LoVo (cell line): ENCODE results near the gene XBP1.
A peak's percentile ranks its signal among the peaks of the same experiment; 100 is the strongest.
"Not testable (repeated sequence)": the region's sequence is repeated elsewhere in the genome, so short reads cannot be mapped to it uniquely, and the experiment has no call there.

Experiments
- DNase-seq: peaks from one replicate; pipeline ENCODE4 v3.0.0-alpha.2; 2016; ENCODE audit warnings: low spot score

The XBP1 gene

DNA sequence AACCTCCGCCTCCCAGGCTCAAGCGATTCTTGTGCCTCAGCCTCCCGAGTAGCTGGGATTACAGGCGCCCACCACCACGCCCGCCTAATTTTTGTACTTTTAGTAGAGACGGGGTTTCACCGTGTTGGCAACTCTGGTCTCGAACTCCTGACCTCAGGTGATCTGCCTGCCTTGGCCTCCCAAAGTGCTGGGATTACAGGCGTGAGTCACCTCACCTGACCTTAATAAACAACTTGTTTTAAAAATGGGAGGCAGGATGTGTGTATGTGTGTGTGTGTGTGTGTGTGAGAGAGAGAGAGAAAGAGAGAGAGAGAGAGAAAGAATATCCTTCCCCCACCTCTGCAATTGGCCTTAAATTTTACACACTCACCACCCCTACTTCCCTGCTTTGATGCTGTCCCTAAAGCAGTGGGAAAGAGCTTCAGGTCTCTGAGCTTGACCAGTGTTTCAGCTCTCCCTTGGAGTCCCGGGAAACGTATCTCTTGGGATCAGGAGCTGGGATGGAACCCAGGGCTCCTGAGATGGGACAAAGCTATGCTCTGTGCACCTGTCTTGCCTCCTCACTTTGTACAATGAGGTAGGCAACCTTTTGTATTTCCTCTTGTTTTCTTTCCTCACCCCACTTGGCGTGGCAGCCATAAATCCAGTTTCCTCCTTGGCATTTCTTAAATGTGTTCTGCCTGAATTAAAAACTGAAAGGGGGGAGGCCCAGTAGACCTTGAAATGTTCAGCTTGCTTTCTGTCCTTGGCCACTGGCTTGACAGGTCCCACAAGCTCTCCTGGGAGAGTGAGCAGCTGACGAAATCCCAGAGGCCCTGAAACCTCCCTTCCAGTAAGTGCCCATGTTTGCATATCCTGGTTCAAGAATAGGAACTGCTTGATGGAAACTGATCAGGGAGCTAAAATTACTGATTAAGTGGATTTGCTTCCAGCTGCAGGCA, 17.8 kb upstream of the XBP1 start:
- no peak for DNase-seq

DNA sequence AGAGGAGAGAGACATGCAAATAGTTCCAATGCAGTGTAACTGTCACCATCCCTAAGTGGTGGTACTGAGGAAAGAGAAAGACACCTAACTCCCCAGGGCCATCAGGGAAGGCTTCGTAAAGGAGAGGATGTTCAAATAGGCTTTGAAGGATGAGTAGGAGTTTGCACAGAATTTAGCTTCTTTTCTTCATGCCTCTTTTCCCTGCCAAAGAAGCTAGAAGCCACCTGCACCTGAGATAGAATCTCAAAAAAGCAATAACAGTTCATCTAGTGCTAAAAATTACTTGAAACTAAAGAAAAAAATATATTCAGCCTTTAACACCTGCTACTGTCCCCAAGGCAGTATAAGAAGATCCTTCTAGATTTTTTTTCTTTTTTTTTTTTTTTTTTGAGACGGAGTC, 16.7 kb upstream of the XBP1 start:
- DNase-seq = no peak

- no peak for DNase-seq
Observed at GRCh38 chr22:28815729-28816128, 15.4 kb upstream of the XBP1 start.

DNA sequence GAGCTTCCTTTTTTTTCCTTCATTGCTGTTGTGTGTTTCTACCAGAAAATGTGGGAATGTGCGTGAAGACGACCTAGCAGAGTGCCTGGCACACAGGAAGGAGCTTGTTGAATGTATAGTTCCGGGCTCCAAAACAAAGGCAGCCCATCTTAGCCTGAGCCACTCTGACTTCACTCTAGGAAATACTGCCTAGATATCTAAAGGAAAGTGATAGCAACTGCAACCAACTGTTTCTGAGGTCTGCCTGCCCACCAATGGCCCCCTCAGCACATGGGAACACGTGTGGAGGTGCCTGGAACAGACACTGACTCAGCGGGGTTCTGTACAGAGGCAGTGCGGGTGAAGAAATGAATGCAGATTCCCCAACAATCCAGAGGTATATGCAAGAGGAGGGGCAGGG, 14.7 kb upstream of the XBP1 start:
- DNase-seq = no peak

DNA sequence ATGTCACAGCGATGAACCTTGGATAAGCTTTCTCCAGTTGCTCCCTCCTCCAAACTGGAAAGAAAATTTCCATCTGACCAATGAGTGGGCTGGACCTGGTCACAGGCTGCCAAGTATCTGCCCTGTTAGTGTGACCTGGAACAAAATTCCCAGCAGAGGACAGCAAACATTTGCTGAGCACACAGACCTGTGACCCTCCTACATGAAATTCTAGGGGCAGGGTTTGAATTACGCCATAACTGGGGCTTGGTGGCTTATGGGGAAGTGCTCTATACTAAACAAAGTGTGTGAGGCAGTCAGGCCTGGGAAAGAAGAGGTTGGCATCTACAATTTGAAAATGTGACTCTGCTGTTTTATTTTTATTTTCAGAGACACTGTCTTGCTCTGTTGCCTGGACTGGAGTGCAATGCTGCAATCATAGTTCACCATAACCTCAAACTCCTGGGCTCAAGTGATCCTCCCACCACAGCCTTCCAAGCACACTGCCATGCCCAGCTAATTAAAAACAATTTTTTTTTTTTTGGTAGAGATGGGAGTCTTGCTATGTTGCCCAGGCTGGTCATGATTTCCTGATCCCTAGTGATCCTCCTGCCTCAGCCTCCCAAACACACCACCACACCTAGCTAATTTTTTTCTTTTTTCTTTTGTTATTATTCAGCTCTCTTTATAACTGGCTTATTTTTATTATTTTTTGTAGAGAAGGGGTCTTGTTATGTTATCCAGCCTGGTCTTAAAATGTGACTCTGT, 13.6 kb upstream of the XBP1 start:
- DNase-seq = no peak

DNA sequence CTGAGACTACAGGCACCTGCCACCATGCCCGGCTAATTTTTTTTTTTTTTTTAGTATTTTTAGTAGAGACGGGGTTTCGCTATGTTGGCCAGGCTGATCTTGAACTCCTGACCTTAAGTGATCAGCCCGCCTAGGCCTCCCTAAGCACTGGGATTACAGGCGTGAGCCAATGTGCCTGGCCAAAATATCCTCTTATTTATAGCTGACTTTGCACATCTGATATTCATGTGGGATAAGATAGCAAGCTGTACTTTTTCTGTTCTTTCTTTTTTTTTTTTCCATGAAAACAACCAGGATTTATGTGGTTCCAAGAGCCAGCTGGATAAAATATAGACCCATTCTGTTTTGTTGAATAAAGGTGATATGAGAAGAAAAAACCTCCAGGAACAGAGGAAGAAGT, 12.1 kb upstream of the XBP1 start:
- no peak for DNase-seq

- no peak for DNase-seq
Observed at GRCh38 chr22:28810821-28811491, 10.6 kb upstream of the XBP1 start.

DNA sequence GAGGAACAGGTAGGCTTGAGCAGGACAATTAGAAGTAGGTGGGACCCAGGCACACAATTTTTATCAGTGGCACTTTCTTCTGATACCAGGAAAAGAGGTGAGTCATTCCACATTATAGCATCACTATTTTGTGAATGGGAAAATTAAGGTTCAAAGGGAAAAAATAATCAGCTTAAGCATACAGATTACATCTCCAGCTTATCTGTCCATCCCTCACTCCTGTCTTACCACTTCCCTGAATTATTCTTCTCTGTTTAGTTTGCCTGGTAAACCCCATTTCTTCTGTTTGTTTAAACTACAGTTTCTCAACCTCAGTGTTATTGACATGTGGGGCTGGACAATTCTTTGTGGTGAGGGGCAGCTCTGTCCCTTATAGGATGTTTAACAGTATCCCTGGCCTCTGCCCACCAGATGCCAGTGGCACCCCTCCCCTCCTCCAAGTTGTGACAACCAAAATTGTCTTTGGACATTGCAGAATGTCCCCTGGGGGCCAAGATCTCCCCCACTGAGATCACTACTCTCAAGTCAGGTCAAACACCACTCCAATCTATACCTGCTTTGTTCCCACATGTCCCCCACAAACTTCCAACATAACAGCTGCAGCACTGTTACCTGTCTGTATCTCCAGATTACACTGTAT, 8.5 kb upstream of the XBP1 start:
- no peak for DNase-seq

DNA sequence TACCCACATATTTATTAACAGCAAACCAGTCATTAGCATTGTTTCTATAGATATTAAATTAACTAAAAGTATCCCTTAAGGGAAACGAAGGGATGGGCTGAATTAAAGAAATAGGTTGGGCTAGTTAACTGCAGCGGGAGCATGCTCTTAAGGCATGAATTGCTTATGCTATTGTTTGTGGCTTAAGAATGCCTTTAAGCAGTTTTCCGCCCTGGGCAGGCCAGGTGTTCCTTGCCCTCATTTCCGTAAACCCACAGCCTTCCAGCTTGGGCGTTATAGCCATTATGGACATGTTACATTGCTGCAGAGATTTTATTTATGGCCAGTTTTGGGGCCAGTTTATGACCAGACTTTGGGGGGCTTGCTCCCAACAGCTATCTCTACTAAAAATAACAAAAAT, 5.1 kb upstream of the XBP1 start:
- not testable (repeated sequence) for DNase-seq

DNA sequence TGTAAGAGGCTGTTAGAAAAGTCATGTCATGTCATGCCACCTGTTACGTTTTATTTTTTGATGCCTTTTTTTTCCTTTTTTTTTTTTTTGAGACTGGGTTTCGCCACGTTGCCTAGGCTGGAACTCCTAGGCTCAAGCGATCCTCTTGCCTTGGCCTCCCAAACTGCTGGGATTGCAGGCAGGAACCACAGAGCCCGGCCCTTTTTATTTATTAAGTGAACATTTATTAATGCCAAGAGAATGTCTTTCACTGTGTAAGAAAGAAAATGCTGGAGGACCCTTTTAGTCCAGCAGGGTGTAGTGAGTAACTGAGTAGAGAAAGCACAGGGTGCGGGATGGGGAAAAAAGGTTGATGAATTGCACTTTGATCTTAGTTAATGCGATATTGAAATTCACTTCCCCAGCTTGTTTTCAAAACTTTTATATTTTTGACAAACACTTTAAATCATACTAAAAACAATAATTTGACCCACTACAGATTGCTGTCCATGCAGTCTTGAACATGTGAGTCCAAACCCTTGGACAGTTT, 2.3 kb upstream of the XBP1 start:
- DNase-seq = no peak

DNA sequence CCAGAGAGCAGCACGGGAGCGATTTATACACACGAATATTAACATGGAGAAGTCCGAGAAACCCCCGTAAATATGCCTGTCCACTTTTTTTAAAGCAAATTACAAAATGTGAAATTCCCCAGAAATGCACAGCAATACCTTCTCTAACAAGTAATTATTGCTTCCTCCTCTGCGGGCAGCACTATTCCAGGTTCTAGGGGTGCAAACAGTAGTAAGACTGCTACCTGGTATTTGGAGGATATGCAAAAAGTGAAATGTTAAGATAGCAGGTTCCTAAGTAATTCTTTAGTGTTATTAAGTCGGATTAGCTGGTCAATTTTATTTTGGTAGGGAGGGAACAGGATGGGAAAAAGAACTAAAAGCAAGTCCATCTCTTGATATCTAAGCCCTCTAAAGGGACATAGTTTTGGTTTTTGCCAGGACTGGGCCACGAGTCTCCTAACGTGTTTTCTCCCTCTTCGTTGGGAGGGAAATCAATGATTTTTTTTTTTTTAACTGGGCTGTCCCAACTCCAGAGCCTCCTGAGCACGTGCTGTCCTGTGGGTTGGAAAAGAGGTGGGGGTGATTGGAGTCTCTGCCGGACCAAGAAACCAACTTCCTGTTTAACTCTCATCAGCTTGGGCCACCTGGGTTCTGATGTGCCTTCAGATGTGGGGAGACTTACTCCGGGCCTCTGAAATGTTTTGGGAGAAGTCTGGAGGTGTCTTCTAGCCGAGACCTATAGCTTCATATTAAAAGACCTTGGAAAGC, 1.7 kb upstream of the XBP1 start:
- no peak for DNase-seq

GRCh38 chr22:28799606-28800307, 612 bp downstream of the XBP1 start:
- DNase-seq = peak; percentile 47

DNA sequence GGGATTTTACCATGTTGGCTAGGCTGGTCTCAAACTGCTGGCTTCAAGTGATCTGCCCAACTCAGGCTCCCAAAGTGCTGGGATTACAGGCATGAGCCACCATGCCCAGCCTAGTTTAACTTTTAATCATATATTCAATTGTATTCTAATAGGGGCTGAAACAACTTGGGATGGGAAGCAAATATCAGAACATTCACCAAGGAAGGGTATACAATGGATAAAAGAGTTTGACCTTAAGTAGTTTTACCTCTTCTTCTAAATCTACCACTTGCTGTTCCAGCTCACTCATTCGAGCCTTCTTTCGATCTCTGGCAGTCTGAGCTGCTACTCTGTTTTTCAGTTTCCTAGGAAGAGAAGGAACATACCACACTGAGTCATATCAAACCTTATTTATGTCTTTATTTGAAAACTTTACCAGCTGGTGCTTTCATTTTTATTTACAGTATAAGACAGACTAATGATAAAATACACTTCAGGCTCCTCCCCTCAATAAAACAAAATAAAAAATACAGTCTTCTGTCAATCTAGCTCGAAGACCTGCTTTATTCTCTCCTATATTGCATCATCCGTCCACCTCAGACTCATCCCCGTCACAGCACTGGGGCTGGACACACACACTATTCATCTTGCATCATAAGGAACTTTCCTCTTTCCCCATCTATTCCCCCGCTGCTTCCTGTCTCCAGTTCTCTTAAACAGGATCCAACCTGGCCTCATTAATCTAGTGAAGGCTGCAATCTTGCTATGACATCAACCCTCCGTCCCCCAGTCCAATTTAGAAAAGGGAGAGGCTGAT, 1.4 kb downstream of the XBP1 start:
- DNase-seq = peak; percentile 78

GRCh38 chr22:28795932-28796856, 4.2 kb downstream of the XBP1 start:
- DNase-seq = no peak

GRCh38 chr22:28795071-28795693, 5.2 kb downstream of the XBP1 start:
- no peak for DNase-seq

- no peak for DNase-seq
Observed at GRCh38 chr22:28793976-28794584, 6.3 kb downstream of the XBP1 start.

DNA sequence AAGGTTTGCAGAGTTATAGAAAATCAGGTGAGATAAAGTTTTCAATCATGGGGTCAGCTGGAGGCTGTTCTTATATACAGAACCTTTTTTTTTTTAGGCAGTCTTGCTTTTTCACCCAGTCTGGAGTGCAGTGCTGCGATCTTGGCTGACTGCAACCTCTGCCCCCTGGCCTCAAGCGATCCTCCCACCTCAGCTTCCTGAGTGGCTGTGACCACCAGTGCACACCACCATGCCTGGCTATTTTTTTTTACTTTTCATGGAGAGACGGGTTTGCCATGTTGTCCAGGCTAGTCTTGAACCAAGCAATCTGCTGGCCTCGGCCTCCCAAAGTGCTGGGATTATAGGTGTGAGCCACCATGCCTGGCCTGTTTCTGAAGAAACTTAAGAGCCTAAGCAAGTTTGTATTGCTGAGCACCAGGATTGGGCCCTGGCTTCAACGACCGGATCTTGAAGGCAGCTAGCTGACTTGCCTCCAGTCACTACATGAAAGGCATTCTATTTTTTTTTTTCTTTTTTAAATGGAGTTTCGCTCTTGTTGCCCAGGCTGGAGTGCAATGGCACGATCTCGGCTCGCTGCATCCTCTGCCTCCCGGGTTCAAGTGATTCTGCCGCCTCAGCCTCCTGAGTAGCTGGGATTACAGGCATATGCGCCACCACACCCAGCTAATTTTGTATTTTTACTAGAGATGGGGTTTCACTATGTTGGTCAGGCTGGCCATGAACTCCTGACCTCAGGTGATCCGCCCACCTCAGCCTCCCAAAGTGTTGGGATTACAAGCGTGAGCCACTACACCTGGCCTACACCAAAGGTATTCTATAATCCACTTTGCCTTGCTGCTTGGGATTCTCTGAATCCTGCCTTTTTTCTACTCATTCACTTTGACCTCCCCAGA, 7.6 kb downstream of the XBP1 start:
- DNase-seq = no peak
